GM21381 (cell line): Measurements from ENCODE around the gene HOXA10.

Experiments used
- ATAC-seq: cut with Tn5 transposase; IDR thresholded peaks from one replicate; pipeline ENCODE4 v1.9.1; 2021; ENCODE audit warnings: mild to moderate bottlenecking, moderate library complexity; ENCODE audit not compliant: unreplicated experiment

Gene HOXA10

GRCh38 chr7:27191833-27192545 is 17.9 kb upstream of the HOXA10 start:
- ATAC-seq: no peak

- no peak for ATAC-seq
Measured at GRCh38 chr7:27191161-27191731, 17.1 kb upstream of the HOXA10 start.

DNA sequence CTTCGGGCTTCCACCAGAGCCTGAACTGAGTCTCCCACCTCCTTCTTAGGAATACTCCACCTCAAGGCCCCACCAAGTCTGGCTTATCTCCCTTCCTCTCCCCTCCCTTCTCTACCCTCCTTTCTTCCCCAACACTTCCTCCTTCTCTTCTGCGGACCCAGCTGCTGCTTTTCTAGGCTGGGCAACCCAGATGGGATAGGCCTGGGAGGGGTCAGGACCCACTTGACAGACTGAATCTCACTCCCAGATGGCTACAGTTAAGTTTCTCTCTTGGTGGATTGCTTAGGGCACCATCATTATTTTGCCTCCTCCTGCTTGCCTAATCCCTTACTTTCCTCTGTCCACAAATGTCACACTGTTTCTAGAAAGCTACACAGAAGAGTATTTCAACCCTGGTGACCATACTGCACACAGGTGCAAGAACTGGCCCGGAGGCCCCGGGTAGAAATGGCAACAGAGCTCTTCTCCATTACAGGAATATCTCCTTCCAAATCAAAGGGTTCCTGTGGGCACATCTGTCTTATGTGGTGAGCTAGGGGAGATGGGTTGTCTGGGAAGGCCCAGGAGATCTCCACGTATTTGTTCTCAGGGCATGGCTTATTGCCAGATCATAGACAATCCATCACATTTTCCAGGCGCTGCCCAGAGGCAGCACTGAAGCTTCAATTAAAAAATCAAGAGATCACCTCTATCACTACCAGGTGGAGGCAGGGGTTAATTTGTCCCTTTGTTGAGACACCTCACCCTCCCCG is 16.1 kb upstream of the HOXA10 start:
- no peak for ATAC-seq

- no peak for ATAC-seq
Measured at GRCh38 chr7:27189295-27189996, 15.3 kb upstream of the HOXA10 start.

GRCh38 chr7:27188386-27189294 is 14.5 kb upstream of the HOXA10 start:
- no peak for ATAC-seq

GRCh38 chr7:27187475-27188385 is 13.6 kb upstream of the HOXA10 start:
- ATAC-seq: no peak

GRCh38 chr7:27186668-27187474 is 12.8 kb upstream of the HOXA10 start:
- ATAC-seq: no peak

DNA sequence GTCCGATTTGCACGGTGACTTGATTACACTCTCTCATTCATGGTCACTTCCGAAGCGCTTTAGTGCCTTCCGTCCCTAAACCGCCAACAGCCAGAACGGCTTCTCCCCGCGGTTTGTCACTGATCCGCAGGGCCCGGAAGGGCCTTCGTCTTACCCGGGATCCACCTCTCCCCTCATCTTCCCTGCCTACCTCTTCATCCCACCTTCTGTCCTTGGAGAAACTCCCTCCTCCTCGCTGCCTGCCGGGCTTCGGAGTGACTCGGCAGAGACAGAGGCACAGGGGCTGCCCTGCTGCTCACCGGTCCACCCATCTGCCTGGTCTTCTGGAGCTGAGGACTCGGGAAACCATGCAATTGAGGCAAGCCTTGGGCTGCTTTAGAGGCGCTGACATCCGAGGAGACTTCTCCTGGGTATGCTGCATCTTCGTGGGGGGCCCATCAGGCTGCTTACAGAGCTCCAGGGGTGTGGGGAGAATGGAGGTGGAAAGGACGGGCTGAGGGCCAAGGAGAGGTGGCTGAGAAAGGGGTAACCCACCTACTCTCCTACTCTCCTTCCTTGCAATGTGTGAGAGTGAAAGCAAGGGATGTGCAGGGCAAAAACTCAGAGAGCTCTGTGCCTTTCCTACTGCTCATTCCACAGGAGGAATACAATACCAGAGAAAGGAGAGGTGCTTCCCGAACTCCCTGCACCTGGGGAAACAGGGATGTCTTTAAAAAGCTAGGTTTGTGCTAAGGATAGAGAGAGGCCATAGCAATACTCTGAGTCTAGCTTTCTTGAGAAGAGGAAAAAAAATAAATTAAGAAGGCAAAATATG is 11.9 kb upstream of the HOXA10 start:
- no peak for ATAC-seq

DNA sequence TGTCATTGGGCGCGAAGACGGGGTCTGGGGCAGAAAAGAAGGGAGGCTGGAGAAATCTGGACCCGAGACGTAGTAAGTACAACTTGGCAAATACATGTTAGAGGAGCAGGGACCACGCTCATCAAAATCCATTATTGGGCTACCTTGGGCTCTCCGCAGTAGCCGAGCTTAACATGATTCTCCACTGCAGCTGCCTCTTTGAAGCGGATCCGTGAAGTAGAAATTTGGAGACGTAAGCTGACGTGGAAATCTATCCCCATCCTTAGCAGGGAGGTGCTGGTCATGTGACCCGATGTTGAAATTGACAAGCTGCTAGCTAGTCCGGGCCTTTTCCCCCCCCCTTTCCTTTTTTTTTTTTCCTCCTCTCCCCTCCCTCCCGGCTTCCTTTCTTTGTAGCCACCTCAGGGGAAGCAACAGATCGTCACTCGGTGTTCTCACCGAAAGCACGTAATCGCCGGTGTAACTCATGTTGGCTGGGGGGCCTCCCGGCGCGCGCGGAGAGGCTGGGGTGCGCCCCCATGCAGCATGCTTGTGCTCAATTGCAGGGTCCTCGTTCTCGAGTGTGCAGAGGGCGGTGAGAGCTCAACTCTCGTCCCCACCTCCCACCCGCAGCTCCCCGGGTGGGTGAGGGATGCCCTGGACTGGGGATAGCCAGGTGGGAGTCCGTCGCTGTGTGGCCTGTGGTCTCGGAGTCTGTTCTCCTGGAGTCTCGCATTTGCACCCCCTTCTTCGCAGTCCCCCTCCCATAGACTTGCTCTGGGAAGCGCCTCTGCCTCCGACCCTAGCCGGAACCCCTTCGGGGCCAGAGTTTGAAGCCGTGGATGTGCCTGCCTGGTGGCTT is 11.1 kb upstream of the HOXA10 start, which contains the start of gene HOXA11:
HOXA11 (minus strand) TSS at position 220 of the 841 bp plus-strand sequence; CDS start at position 132, 88 bp downstream.
- ATAC-seq: no peak

GRCh38 chr7:27184337-27185012 is 10.4 kb upstream of the HOXA10 start:
- no peak for ATAC-seq

DNA sequence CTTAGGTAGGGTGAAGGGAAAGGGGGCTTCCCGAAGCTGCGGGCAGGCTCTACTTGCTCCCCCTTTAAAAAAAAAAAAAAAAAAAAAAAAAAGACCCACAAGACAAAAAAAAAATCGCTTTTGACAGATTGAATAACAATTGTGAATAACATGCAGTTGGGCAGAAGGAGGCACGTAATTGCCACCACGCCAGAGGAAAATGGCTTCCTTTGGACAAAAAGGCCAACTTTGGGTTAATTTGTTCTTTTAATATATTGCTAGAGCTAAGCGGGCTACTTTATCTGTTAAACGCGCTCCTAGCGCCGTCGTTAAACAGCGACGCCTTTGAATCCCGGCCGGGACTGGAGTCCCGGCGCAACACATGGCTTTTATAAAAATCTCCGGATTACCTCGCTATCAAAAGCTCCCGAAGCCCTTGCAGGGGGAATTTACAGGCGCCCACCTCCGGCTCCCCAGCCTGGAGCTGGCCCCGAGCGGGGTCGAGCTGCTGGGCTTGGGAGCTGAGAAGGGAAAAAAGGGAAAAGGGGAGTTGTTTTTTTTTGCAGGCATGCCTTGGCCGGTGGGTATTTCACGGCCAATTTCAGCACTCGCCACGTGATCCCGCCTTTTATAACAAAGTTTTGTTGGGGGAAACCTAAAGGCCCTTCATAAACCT is 9.7 kb upstream of the HOXA10 start:
- ATAC-seq: no peak

DNA sequence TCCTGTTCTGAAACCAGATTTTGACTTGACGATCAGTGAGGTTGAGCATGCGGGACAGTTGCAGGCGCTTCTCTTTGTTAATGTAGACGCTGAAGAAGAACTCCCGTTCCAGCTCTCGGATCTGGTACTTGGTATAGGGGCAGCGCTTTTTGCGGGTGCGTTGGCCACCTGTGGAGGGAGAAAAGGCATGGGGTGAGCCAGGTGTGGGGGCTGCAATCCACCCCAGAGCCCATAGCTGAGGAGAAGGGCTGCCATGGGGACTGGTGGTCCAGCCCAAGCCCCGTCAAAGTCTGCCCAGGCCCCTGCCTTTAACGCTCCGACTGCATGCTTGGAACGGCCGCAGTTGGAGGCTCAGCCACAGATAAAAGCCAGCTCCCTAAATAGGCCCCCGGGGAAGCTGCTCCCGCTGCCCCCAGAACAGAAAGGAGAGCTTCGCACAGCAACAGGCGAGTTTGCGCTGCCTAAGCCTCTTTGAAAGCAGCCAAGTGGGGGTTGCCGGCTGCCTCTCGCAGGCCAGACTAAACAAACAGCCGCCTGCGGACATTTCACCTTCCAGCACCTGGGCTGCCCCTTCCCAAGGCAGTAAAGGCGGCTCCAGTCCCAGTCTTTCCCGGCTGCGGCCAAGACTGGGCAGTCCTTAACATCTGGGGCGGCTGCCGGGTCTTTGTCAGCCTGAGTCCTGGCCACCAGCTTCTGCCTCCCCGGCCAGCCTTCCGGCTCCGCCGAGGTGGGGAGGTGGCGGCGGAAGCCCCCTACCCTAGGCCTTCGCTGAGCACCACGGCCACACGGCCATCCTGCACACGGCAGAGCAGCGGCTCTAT is 9.0 kb upstream of the HOXA10 start:
- no peak for ATAC-seq

GRCh38 chr7:27182285-27182841 is 8.2 kb upstream of the HOXA10 start:
- no peak for ATAC-seq

DNA sequence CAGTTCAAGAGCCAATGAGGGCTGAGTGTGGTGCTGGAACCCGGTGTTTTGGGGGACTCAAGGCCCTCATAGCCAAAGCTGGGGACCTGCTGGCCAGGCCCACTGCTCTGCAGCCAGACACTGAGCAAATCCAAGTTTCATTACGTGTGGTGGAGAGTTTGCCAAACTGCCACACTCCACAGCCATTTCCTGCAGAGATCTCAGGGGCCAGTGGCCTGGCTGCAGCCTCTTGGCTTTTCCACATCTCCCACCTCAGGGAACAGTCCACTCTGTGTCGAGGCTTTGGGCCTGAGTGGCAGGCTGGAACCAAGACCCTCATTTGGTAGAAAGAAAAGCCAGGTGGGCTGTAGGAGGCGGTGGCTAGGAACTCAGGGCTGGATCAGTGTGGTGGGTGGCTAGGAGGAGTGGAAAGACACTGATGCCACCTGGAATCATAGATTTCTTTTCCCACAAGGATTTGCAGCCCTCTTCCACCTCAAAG is 7.7 kb upstream of the HOXA10 start:
- ATAC-seq: no peak
